ENCODE measurements around the gene UBASH3A.

Gene UBASH3A

GRCh38 chr21:42430521-42430920, 26.8 kb downstream of the UBASH3A start:
- no peak for DNase-seq (ENCODE audit: low read depth)

GRCh38 chr21:42431196-42431595, 27.5 kb downstream of the UBASH3A start:
- DNase-seq (ENCODE audit: low read depth) = no peak

- no peak for DNase-seq (ENCODE audit: low read depth)
These were observed 29.0 kb downstream of the UBASH3A start for GRCh38 chr21:42432695-42433094.

- no peak for DNase-seq (ENCODE audit: low read depth)
These were observed 30.3 kb downstream of the UBASH3A start for GRCh38 chr21:42433946-42434551.

GRCh38 chr21:42434884-42435283, 31.2 kb downstream of the UBASH3A start:
- no peak for DNase-seq (ENCODE audit: low read depth)

- no peak for DNase-seq (ENCODE audit: low read depth)
These were observed 31.7 kb downstream of the UBASH3A start for GRCh38 chr21:42435401-42435800.

GRCh38 chr21:42435833-42436232, 32.1 kb downstream of the UBASH3A start:
- no peak for DNase-seq (ENCODE audit: low read depth)

GRCh38 chr21:42436914-42437313, 33.2 kb downstream of the UBASH3A start:
- DNase-seq (ENCODE audit: low read depth) = no peak

GRCh38 chr21:42437786-42438185, 34.1 kb downstream of the UBASH3A start:
- DNase-seq (ENCODE audit: low read depth) = no peak

- no peak for DNase-seq (ENCODE audit: low read depth)
These were observed 34.9 kb downstream of the UBASH3A start for GRCh38 chr21:42438316-42439205.

GRCh38 chr21:42439284-42440186, 35.8 kb downstream of the UBASH3A start:
- DNase-seq (ENCODE audit: low read depth) = no peak

- DNase-seq (ENCODE audit: low read depth) = no peak
These were observed 36.6 kb downstream of the UBASH3A start for GRCh38 chr21:42440187-42440792.

- DNase-seq (ENCODE audit: low read depth) = no peak
These were observed 38.3 kb downstream of the UBASH3A start for GRCh38 chr21:42441963-42442362.

- no peak for DNase-seq (ENCODE audit: low read depth)
These were observed 39.6 kb downstream of the UBASH3A start for GRCh38 chr21:42443181-42443785.

GRCh38 chr21:42443876-42444744, 40.4 kb downstream of the UBASH3A start:
- DNase-seq (ENCODE audit: low read depth) = no peak

GRCh38 chr21:42444745-42445059, 41.0 kb downstream of the UBASH3A start:
- DNase-seq (ENCODE audit: low read depth) = no peak

- DNase-seq (ENCODE audit: low read depth) = no peak
These were observed 41.6 kb downstream of the UBASH3A start for GRCh38 chr21:42445311-42445710.

GRCh38 chr21:42446531-42446930, 42.8 kb downstream of the UBASH3A start:
- DNase-seq (ENCODE audit: low read depth) = no peak

- no peak for DNase-seq (ENCODE audit: low read depth)
These were observed 43.5 kb downstream of the UBASH3A start for GRCh38 chr21:42447182-42447581.

GRCh38 chr21:42447732-42448131, 44.0 kb downstream of the UBASH3A start:
- DNase-seq (ENCODE audit: low read depth) = no peak

GRCh38 chr21:42448686-42449085, 45.0 kb downstream of the UBASH3A start:
- DNase-seq (ENCODE audit: low read depth) = no peak
